ENCODE data around the gene NADSYN1.

GRCh38 chr11:71474141-71474770 lies 21.3 kb downstream of the NADSYN1 start:
- TF ChIP-seq CTCF (IDR thresholded peaks at IDR 0.05) (no peak), EP300 (IDR thresholded peaks at IDR 0.05) (no peak)

All from tibial nerve (tissue), 4 donors.